GM18907 (cell line): ENCODE measurements around the gene HDDC3.
A peak's percentile ranks its signal among the peaks of the same experiment; 100 is the strongest.
"Not testable (repeated sequence)": the region's sequence is repeated elsewhere in the genome, so short reads cannot be mapped to it uniquely, and the experiment has no call there.

Experiments
- ATAC-seq: cut with Tn5 transposase; IDR thresholded peaks from one replicate; pipeline ENCODE4 v1.9.1; 2021; ENCODE audit warnings: mild to moderate bottlenecking, moderate library complexity; ENCODE audit not compliant: unreplicated experiment

The HDDC3 gene

DNA sequence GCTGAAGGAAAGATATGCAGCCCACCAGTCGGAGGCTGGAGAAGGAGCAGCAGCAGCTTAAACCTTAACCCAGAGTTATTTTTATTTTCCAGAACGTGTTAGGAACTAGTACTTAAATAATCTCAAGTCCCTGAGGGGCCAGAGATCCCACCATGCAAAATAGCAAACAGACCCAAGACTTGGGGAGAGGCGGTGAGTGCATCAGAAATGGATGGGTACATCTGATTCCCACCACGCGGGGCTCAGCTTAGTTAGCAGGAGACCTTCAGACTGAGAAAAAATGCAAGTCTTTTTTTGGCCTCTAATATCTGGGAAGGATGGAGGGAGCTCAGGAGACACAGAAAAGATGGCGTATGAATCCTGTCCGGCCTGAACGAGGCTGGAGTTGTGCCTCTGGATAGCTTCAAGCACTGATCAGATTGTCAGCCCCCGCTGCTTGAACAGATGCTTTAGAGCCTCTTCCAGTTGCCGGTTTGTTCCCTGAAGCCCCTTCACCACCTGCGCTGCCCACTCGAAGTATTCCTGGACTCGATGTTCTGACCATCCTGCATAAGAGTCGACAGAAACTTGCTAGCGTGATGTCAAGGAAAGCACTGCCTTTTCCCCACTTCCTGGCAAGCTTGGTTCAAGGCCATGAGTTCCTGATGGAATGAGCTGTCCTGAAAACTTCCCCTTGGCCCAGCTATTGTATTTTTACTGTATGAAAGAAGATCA lies 1.3 kb downstream of the HDDC3 start:
- ATAC-seq: no peak

DNA sequence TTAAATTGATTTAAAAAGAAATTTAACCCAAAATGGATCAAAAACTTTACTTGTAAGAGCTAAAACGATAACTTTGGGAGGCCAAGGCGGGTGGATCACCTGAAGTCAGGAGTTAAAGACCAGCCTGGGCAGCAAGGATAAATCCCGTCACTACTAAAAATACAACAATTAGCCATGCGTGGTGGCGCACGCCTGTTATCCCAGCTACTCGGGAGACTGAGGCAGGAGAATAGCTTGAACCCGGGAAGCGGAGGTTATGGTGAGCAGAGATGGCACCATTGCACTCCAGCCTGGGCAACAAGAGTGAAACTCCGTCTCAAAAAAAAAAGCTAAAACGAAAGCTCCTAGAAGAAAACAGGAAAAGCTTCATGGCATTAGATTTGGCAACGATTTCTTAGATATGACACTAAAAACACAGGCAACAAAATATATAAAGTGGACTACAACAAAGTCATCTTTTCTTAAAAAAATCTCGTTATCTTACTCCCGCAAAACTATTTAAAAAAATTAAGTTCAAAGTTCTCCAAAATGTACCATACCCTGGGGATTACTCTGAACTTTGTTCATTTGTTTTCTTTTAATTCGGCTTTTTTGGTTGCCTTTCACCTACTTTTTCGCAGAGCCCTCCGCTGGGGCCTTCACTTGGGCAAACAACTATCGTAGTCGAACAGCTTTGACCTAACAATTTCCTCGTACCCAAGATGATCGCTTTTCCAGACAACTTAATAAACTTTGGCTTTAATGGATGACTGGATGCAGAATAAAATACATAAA lies 2.9 kb downstream of the HDDC3 start:
- ATAC-seq: no peak

DNA sequence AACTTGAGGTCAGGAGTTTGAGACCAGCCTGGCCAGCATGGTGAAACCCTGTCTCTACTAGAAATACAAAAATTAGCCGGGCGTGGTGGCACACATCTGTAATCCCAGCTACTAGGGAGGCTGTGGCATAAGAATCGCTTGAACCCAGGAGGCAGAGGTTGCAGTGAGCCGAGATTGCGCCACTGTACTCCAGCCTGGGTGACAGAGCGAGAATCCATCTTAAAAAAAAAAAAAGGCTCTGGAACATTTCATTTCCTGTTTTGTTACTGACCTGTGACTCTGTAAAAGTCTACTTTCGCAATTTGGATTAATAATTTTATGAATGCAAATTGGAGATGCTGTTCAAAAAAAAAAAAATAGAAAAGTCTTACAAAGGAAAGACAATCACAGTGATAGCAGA lies 4.2 kb downstream of the HDDC3 start:
- ATAC-seq: not testable (repeated sequence)

DNA sequence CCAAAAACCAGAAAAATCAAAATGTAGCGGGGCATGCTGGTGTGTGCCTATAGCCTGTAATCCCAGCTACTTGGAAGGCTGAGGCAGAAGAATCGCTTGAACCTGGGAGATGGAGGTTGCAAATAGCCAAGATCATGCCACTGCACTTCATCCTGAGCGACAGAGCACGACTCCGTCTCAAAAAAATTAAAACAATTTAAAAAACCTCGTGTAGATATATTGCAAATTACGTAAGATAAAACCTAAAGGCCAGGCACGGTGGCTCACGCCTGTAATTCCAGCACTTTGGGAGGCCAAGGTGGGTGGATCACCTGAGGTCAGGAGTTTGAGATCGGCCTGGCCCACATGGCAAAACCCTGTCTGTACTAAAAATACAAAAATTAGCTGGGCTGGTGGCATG lies 5.6 kb downstream of the HDDC3 start:
- not testable (repeated sequence) for ATAC-seq

DNA sequence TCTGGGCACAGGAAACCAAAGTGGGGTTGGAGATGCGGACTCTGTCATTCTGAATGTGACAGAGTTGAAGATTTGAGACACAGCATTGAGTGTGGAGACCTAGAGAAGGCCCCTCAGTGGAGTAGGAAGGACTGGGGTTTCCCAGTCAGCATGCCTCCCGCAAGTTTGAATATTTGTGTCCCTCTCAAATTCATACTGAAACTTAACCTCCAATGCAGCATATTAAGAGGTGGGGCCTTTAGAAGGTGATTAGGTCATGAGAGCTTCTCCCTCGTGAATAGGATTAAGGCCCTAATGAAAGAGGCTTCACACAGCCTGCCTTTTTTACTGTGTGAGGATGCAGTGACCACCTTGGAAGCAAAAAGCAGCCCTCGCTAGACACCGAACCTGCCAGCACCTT lies 8.0 kb downstream of the HDDC3 start:
- peak; percentile 74 for ATAC-seq

DNA sequence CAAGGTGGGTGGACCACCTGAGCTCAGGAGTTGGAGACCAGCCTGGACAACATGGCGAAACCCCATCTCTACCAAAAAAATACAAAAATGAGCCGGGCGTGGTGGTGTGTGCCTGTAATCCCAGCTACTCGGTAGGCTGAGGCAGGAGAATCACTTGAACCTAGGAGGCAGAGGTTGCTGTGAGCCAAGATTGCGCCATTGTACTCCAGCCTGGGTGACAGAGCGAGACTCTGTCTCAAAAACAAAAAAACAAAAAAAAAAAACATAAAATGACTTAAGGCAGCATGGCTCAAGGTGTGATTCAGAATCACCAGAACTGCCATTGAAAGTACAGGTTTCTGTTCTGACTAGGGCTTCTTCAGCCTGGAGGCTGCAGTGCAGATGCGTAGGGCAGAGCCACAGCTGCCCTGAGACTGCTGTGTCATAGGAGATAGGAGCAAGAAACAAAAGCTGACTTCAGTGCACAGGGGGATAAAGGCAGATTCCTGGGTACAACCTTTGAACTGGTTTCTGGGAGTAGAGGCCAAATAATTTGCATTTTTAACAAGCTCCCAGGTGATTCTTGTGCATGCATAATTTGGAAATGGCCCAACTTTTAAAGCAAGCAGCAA lies 9.5 kb downstream of the HDDC3 start:
- ATAC-seq: peak; percentile 65

DNA sequence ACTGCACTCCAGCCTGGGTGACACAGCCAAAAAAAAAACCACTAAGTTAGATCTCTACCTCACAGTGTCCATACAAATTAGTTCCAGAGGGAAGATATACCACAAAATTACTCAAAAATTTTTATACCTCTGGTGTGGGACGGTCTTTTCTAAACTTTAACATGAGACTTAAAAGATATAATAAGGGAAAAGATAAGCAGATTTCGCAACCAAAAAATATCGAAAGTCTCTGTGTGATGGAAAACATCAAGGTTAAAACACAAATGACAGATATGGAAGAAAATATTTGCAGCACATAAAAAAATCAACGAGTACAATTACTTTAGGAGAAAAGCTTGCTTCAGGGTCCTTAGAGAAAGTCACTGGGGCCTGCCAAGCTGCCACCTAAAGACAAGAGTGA lies 10.5 kb downstream of the HDDC3 start:
- no peak for ATAC-seq

DNA sequence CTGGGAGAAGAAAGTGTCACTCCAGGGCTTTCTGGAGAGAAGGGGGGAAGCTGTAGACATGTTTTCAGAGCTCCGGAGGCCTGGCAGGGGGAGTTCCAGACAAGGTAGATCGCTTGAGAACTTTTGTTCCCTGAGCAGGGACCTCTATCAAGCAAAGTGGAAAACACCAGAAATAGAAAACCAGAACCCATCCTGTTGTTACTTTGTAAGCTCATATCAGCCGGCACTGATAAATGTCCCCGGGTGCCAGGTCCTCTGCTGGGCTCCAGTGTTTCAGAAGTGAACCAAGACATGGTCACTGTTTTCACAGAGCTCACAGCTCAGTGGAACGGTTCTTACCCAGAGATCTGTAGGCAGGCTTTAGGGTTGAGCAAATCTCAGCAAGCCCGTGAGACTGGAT lies 13.5 kb downstream of the HDDC3 start:
- no peak for ATAC-seq

DNA sequence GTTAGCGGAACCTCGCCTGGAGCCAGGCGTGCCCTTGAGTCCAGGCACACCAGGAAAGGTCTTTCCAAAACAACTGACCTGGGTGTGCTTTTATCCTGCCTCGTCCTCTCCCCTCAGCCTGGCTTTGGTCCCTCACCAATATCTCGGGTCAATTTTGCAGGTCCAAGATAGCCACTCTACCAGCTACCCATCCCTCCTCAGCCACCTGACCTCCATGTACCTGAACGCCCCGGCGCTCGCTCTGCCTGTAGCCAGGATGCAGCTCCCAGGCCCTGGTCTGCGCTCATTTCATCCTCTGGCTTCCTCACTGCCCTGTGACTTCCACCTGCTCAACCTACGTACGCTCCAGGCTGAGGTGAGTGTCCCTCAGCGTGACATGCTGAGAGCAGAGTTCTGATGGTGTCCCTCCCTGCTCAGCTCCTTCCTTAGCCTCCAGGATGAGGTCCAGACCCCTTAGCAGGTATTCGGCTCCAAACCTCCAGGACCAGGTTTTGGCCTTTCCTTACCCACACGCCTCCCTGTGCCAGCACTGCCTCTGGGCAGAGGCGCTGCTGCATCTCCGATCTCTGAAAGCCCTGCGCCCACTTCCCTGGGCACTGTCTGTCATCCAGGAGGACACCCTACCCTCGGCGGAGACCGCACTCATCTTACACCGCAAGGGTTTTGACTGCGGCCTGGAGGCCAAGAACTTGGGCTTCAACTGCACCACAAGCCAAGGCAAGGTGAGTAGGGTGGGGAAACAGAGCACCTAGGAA lies 14.1 kb downstream of the HDDC3 start:
- ATAC-seq: no peak

DNA sequence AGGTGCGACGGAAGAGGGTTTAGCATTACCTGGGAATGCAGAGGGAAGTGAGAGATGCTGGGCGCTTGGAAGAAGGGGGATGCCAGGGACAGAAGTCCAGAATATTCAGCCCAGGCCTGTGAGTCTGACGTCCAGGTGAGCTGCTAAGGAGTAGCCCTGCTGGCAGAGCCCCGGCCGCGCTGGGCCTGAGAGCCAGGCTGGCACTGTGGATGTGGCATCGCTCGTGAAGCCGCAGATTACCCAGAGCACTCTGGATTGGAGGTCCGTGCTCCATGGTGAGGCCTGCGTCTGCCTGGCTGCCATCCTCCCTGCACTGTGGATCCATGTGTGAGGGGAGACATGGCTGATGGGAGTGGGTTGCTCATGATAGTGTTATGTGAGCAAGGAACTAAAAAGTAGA lies 14.8 kb downstream of the HDDC3 start:
- ATAC-seq: no peak

DNA sequence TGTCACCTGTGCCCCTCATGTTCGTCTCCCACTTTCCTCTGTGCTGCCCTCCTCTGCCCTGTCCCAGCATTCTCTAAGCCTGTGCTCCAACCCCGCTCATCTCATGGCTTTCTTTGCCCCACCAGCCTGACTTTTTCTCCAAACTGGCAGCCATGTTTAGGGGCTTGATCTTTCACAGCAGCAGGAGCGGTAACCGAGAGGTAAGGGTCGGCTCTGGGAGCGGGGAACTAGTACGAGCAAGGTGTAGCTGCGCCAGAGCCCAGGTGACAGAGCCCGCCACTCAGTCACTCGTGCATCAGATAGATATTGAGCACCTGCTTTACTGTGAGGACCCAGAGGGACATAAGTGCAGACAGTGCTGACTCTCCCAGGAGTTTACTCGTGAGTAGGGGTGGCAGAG lies 15.9 kb downstream of the HDDC3 start:
- no peak for ATAC-seq

DNA sequence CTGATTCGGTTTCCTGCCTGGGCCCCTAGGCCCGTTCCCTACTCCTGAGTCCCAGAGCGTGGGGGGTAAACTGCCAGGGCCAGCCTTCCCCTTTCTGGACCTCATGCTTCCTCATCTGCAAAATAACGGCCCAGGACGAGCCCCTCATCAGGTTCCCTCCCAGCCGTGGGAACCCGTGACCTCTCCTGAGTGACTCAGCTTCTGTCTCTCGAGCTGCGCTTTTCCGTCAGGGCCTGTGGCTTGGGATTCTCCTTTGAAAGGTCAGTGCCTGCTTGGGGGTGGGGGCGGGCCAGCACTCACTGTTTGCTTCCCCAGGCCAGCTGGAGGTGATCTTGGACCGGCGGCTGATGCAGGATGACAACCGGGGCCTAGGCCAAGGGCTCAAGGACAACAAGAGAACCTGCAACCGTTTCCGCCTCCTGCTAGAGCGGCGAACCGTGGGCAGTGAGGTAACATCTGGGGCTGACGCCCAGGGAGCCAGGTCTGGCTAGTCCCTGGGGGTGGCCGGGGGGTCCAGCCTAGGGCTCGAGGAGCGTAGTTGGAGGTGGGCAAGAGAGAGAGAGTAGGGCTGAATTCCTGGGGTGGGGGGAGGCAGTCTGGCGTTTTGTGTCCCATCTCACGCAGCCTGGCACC lies 16.4 kb downstream of the HDDC3 start:
- ATAC-seq: no peak

DNA sequence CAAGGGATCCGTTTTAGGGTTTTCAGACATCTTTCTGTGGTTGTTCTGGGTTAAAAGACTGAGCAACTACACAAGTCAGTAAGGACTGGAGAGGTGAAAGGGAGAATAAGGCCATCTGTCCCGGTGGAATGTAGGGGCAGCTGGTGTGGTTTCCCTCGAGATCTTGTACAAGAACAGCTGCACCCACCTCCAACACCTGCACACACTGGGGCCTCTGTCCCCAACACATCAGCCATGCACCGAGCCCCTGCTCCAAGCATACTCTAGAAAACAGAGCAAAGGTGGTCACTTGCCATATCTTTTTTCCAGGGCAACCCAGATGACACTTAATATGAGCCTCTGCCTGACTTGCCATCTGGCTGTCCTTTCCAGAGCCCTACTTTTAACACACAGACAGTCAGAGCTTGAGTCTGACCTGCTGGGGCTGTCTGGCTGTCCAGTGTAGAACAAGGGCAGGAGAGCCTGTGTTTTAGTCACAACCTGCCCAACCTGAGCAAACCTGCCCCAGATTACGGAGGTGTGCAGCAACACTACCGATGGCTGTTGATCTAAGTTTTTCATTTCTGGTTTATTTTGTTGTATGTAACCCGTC lies 17.0 kb downstream of the HDDC3 start:
- ATAC-seq: no peak

DNA sequence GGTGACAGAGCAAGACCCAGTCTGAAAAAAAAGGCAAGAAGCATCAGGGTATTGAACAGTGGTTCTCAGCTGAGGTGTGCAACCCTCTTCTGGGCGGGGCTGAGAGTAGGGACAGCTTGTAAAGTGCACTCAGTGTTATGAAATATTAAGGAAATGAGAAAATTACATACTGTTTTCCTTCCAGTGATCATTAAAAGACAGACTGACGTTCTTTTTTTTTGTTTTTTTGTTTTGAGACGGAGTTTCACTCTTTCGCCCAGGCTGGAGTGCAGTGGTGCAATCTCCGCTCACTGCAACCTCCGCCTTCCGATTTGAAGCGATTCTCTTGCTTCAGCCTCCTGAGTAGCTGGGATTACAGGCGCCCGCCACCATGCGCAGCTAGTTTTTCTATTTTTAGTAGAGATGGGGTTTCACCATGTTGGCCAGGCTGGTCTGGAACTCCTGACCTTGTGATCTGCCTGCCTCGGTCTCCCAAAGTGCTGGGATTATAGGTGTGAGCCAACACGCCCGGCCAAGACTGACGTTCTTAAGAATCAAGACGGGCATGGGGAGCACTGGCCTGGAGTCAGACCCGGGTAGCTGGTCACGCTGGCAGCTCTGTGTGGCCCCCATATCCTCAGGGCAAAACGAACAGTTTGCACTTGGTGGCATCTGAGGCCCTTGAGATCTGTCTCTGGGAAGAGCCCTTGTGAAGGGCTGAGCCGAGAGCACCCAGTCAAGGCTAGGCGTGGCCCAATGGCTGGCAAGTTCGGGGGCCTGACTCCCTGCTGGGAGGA lies 17.9 kb downstream of the HDDC3 start:
- ATAC-seq: no peak

DNA sequence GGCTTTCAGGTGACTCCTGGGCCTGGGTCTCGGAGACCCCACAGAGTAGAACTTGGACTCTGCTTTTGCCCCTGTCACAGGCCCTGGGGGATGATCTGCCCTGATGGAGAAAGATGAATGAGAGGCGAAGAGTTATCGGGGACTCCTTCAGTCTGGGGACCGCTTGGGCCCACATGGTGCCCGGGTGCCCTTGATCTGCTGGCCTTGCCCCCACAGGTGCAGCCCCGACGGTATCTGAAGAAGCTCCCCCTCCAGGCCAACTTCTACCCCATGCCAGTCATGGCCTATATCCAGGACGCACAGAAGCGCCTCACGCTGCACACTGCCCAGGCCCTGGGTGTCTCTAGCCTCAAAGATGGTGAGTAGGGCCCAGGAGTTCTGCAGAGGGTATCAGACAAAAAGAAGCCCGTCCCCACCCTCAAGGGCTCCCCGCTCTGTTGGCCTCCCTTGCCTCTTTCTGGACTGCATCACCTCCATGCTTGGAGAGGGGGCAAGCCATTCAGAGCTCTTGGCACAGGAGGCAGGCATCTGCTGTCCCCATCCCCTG lies 18.9 kb downstream of the HDDC3 start:
- no peak for ATAC-seq

DNA sequence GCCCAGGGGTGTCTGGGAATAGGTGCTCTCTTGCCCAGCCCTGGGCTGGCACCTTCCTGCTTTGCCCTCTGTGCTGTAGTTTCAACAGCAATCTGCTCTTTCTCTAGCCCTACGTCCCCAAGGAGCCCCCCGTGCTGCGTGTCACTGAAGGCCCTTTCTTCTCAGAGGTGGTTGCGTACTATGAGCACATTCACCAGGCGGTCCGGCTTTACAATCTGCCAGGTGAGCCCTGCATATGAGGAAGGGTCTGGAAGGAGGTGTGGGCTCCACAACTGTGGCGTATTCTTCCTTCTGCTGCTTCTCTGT lies 19.6 kb downstream of the HDDC3 start:
- no peak for ATAC-seq

DNA sequence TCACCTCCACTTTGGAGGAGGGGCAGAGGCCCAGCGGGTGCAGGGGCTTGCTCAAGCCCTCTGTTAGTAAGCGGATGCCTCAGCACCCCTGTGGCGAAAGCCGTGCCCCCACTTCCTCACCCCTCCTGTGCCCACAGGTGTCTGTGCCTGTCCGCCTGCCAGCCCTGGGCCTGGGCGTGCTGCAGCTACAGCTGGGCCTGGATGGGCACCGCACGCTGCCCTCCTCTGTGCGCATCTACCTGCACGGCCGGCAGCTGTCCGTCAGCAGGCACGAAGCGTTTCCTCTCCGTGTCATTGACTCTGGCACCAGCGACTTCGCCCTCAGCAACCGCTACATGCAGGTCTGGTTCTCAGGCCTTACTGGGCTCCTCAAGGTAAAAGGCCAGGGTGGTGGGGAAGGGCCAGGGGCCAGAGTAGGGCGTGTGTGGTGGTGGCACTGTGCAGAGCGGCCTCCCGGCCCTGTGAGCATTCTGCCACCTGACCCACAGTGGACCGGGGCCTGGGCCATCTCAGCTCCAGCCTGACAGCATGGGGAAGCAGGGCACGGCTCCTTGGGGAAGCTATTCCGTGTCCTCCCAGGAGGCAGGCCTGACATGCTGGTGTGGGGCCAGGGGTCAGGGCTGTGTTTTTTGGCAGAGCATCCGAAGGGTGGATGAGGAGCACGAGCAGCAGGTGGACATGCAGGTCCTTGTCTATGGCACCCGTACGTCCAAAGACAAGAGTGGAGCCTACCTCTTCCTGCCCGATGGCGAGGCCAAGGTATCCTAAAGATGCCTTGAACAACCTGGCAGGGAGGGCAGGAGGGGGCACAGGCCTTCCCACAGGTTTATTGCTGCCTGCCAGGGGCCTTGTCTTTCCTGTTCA lies 20.2 kb downstream of the HDDC3 start:
- no peak for ATAC-seq

DNA sequence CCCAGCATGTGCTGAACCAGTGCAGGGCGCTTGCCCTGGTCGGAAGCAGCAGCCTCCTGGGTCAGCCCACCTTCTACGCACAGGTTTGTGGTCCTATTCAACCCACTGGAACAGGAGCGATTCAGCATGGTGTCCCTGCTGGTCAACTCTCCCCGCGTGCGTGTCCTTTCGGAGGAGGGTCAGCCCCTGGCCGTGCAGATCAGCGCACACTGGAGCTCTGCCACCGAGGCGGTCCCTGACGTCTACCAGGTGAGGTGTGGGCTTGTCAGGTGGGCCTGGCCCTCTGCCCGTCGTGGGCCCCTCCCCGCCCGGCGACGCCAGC lies 21.1 kb downstream of the HDDC3 start:
- ATAC-seq: no peak
